H9 (cell line): ENCODE results near the gene WASHC2A. TPM values are rescaled to one million over a fixed set of nuclear protein-coding genes. Genes with fewer than 3 reads are reported as not detected.
"Not testable (repeated sequence)": the region's sequence is repeated elsewhere in the genome, so short reads cannot be mapped to it uniquely, and the experiment has no call there.

Experiments used
- DNase-seq: peaks from one replicate; pipeline ENCODE4 v3.0.0-alpha.2; 2017
- H2AFZ ChIP-seq: one replicate; pipeline ENCODE4 v1.6.1; 2013; ENCODE audit warnings: mild to moderate bottlenecking, low read length, control low read depth, moderate library complexity
- H2AK5ac ChIP-seq: 2 replicates; pipeline ENCODE4 v1.6.1; 2013; ENCODE audit warnings: low read length, control low read depth, mixed read lengths; ENCODE audit not compliant: insufficient read length
- H2BK120ac ChIP-seq: one replicate; pipeline ENCODE4 v1.6.1; 2013; ENCODE audit warnings: low read depth, mild to moderate bottlenecking, low read length, control low read depth, inconsistent platforms; ENCODE audit not compliant: poor library complexity, severe bottlenecking
- H2BK12ac ChIP-seq: 2 replicates; pipeline ENCODE4 v1.6.1; 2013; ENCODE audit warnings: low read length, control low read depth, mixed read lengths, low read depth; ENCODE audit not compliant: insufficient read length
- H2BK15ac ChIP-seq: 2 replicates; pipeline ENCODE4 v1.6.1; 2013; ENCODE audit warnings: low read depth, low read length, control low read depth
- H2BK20ac ChIP-seq: one replicate; pipeline ENCODE4 v1.6.1; 2013; ENCODE audit warnings: low read depth, mild to moderate bottlenecking, low read length, control low read depth, inconsistent platforms; ENCODE audit not compliant: poor library complexity, severe bottlenecking
- H2BK5ac ChIP-seq: 2 replicates; pipeline ENCODE4 v1.6.1; 2013; ENCODE audit warnings: low read length, control low read depth, mixed read lengths; ENCODE audit not compliant: insufficient read length
- H3K14ac ChIP-seq: 2 replicates; pipeline ENCODE4 v1.6.1; 2013; ENCODE audit warnings: low read length, control low read depth; ENCODE audit not compliant: insufficient read depth
- H3K18ac ChIP-seq: 2 replicates; pipeline ENCODE4 v1.6.1; 2013; ENCODE audit warnings: low read depth, mild to moderate bottlenecking, mixed read lengths, low read length, control low read depth; ENCODE audit not compliant: insufficient read length
- H3K23ac ChIP-seq: 2 replicates; pipeline ENCODE4 v1.6.1; 2013; ENCODE audit warnings: low read length, control low read depth, mixed read lengths, low read depth; ENCODE audit not compliant: insufficient read length
- H3K23me2 ChIP-seq: 2 replicates; pipeline ENCODE4 v1.6.1; 2013; ENCODE audit warnings: low read depth, mild to moderate bottlenecking, mixed read lengths, low read length, control low read depth; ENCODE audit not compliant: insufficient read length, poor library complexity, severe bottlenecking
- H3K27ac ChIP-seq: 2 replicates; pipeline ENCODE4 v1.5.1; 2013; ENCODE audit warnings: low read length, control low read depth, mixed read lengths, low read depth; ENCODE audit not compliant: insufficient read length
- H3K27me3 ChIP-seq: 2 replicates; pipeline ENCODE4 v1.6.1; 2013; ENCODE audit warnings: low read length, control low read depth, inconsistent platforms; ENCODE audit not compliant: insufficient read depth
- H3K4ac ChIP-seq: 2 replicates; pipeline ENCODE4 v1.6.1; 2013; ENCODE audit warnings: low read depth, mild to moderate bottlenecking, control low read depth, inconsistent platforms, low read length, moderate library complexity
- H3K4me1 ChIP-seq: 2 replicates; pipeline ENCODE4 v1.6.1; 2013; ENCODE audit warnings: low read length, control low read depth, inconsistent platforms; ENCODE audit not compliant: insufficient read depth
- H3K4me2 ChIP-seq: 2 replicates; pipeline ENCODE4 v1.6.1; 2013; ENCODE audit warnings: low read length, control low read depth, mixed read lengths; ENCODE audit not compliant: insufficient read length, insufficient read depth
- H3K56ac ChIP-seq: 2 replicates; pipeline ENCODE4 v1.6.1; 2013; ENCODE audit warnings: low read depth, mild to moderate bottlenecking, mixed read lengths, low read length, control low read depth; ENCODE audit not compliant: insufficient read length
- H3K79me1 ChIP-seq: 2 replicates; pipeline ENCODE4 v1.6.1; 2013; ENCODE audit warnings: low read depth, mild to moderate bottlenecking, moderate library complexity, low read length, control low read depth, inconsistent platforms; ENCODE audit not compliant: insufficient read depth, poor library complexity, severe bottlenecking
- H3K79me2 ChIP-seq: 2 replicates; pipeline ENCODE4 v1.6.1; 2013; ENCODE audit warnings: low read length, control low read depth, inconsistent platforms; ENCODE audit not compliant: insufficient read depth
- H3K9ac ChIP-seq: 2 replicates; pipeline ENCODE4 v1.6.1; 2013; ENCODE audit warnings: low read length, control low read depth, mixed read lengths; ENCODE audit not compliant: insufficient read length; ENCODE audit errors: extremely low read depth
- H3K9me3 ChIP-seq: one replicate; pipeline ENCODE4 v1.6.1; 2013; ENCODE audit warnings: low read depth, low read length, inconsistent platforms; ENCODE audit not compliant: control insufficient read depth
- H3T11ph ChIP-seq: one replicate; pipeline ENCODE4 v1.6.1; 2013; ENCODE audit warnings: mild to moderate bottlenecking, low read length, control low read depth, inconsistent platforms
- H4K20me1 ChIP-seq: one replicate; pipeline ENCODE4 v1.6.1; 2013; ENCODE audit not compliant: control insufficient read depth, insufficient read length, insufficient read depth
- H4K5ac ChIP-seq: 2 replicates; pipeline ENCODE4 v1.6.1; 2013; ENCODE audit warnings: low read depth, mild to moderate bottlenecking, mixed read lengths, low read length, control low read depth; ENCODE audit not compliant: insufficient read length
- H4K8ac ChIP-seq: replicated peaks from 2 replicates; pipeline ENCODE4 v1.6.1; 2013; ENCODE audit warnings: low read length, control low read depth, mixed read lengths, low read depth; ENCODE audit not compliant: insufficient read length
- H4K91ac ChIP-seq: 2 replicates; pipeline ENCODE4 v1.6.1; 2013; ENCODE audit warnings: low read depth, mild to moderate bottlenecking, moderate library complexity, mixed read lengths, low read length, control low read depth; ENCODE audit not compliant: insufficient read length
- H3K27ac Mint-ChIP-seq, 3 experiments: 2 replicates in 2 of 3; 3 replicates in 1 of 3; pipeline ENCODE4 v1.8.0; 2020 to 2021; ENCODE audit warnings: mixed read lengths in 3 of 3, mild to moderate bottlenecking in 1 of 3, moderate library complexity in 1 of 3
- H3K27me3 Mint-ChIP-seq: 2 replicates; pipeline ENCODE4 v1.8.0; 2021; ENCODE audit warnings: low read depth, mild to moderate bottlenecking, moderate library complexity, mixed read lengths
- H3K36me3 Mint-ChIP-seq, 3 experiments: 2 replicates in 2 of 3; 3 replicates in 1 of 3; pipeline ENCODE4 v1.8.0; 2020 to 2021; ENCODE audit warnings: low read depth in 3 of 3, mixed read lengths in 3 of 3; ENCODE audit not compliant: insufficient read depth in 1 of 3
- H3K4me1 Mint-ChIP-seq, 2 experiments: 2 replicates each; pipeline ENCODE4 v1.8.0; 2020; ENCODE audit warnings: mixed read lengths in 2 of 2
- H3K4me3 Mint-ChIP-seq, 2 experiments: 2 replicates in 1 of 2; 3 replicates in 1 of 2; pipeline ENCODE4 v1.8.0; 2020 to 2021; ENCODE audit warnings: mild to moderate bottlenecking in 2 of 2, mixed read lengths in 2 of 2, moderate library complexity in 1 of 2
- H3K9me3 Mint-ChIP-seq, 2 experiments: 2 replicates in 1 of 2; 3 replicates in 1 of 2; pipeline ENCODE4 v1.8.0; 2020; ENCODE audit warnings: mild to moderate bottlenecking in 2 of 2, mixed read lengths in 2 of 2, moderate library complexity in 1 of 2
- WGBS: extraction: QIAGEN DNeasy Blood & Tissue Kit; methylation state at CpG from one replicate; pipeline ENCODE4 v1.1.7; 2013; ENCODE audit warnings: missing lambda C conversion rate, low lambda C conversion rate, mixed read lengths; ENCODE audit not compliant: insufficient read length; ENCODE audit errors: extremely low coverage; 5-methylcytosine and 5-hydroxymethylcytosine counted together
- total RNA-seq: library from RNA; stranded (reverse); gene quantifications from 2 replicates; pipeline ENCODE4 v1.2.1, GENCODE V29; 2021

The WASHC2A gene
- total RNA-seq, 1 experiment from 2014 or later, result 32.1 TPM

DNA sequence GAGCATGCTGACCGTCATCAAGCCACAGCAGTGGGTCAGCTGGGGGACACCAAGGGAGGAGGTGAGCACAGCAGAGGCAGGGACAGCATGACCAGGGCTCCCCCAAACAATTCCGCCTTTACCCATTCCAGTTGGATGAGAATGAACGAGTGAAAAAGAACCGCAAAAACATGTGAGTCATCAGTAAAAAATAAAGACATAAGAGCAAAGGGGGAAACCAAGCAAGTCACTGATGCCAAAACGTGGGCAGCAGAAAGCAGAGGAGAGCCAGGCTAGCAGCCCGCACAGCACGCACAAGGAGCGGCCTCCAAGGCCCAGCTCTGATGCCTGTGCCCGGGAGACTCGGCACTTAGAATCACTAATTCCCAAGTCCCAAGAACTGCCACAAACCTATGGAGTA lies 7.8 kb upstream of the WASHC2A start:
- H3K4me1 Mint-ChIP-seq, H2AK5ac ChIP-seq, DNase-seq, H2BK20ac ChIP-seq, H3K23me2 ChIP-seq, H3K4me3 Mint-ChIP-seq, H3K9me3 ChIP-seq, H3K18ac ChIP-seq, H2BK5ac ChIP-seq, H2AFZ ChIP-seq, H3K4ac ChIP-seq, H3K79me2 ChIP-seq, H3K27me3 ChIP-seq, H4K91ac ChIP-seq, H3K23ac ChIP-seq, H3K9ac ChIP-seq, H2BK12ac ChIP-seq, H2BK15ac ChIP-seq, H3K9me3 Mint-ChIP-seq, H4K8ac ChIP-seq, H3K4me1 ChIP-seq, H4K20me1 ChIP-seq, H3K27ac ChIP-seq, H2BK120ac ChIP-seq, H3K36me3 Mint-ChIP-seq, H3K14ac ChIP-seq, H3K79me1 ChIP-seq, H4K5ac ChIP-seq, H3K4me2 ChIP-seq, H3K27ac Mint-ChIP-seq, H3K56ac ChIP-seq, H3T11ph ChIP-seq: not testable (repeated sequence)
- no CpG with 5 or more reads among the region's 10 CpGs for WGBS
- H3K27me3 Mint-ChIP-seq, result peaks cover 22% of the 10 kb centered on the region

- H2BK15ac ChIP-seq, H3K9ac ChIP-seq, H3K9me3 Mint-ChIP-seq, H3K4ac ChIP-seq, H2BK5ac ChIP-seq, H2BK20ac ChIP-seq, H3K4me1 ChIP-seq, H3K27me3 ChIP-seq, DNase-seq, H3K18ac ChIP-seq, H3K23me2 ChIP-seq, H3K14ac ChIP-seq, H3K27ac Mint-ChIP-seq, H3K79me2 ChIP-seq, H3K27ac ChIP-seq, H2AFZ ChIP-seq, H2BK12ac ChIP-seq, H3K23ac ChIP-seq, H3K9me3 ChIP-seq, H2BK120ac ChIP-seq, H4K91ac ChIP-seq, H2AK5ac ChIP-seq, H3K4me1 Mint-ChIP-seq, H3K4me2 ChIP-seq, H3K56ac ChIP-seq, H3T11ph ChIP-seq, H4K20me1 ChIP-seq, H3K79me1 ChIP-seq, H3K36me3 Mint-ChIP-seq, H3K4me3 Mint-ChIP-seq, H4K8ac ChIP-seq, H4K5ac ChIP-seq: not testable (repeated sequence)
- peaks cover 22% of the 10 kb centered on the region for H3K27me3 Mint-ChIP-seq
- WGBS, result no CpG with 5 or more reads among the region's 7 CpGs
Measured at GRCh38 chr10:50061548-50061947, 6.2 kb upstream of the WASHC2A start.
